HG02623 (cell line): Measurements from ENCODE around the gene FRAT1.

ENCODE experiments used
- ATAC-seq: cut with Tn5 transposase; IDR thresholded peaks from one replicate; pipeline ENCODE4 v1.9.1; 2021; ENCODE audit warnings: moderate library complexity; ENCODE audit not compliant: unreplicated experiment

The FRAT1 gene

GRCh38 chr10:97363071-97363470 lies 44.0 kb downstream of the FRAT1 start:
- no peak for ATAC-seq

- ATAC-seq = no peak
Observed at GRCh38 chr10:97365761-97366351, 46.8 kb downstream of the FRAT1 start.

- ATAC-seq = no peak
Observed at GRCh38 chr10:97366572-97366971, 47.5 kb downstream of the FRAT1 start.

- ATAC-seq = no peak
Observed at GRCh38 chr10:97367126-97367649, 48.1 kb downstream of the FRAT1 start.
